Lower lobe of right lung (tissue), 2 donors: ENCODE results near the gene PAQR5. TPM values are rescaled to one million over a fixed set of nuclear protein-coding genes. Genes with fewer than 3 reads are reported as not detected.

Source experiments
- ATAC-seq, 2 donors: fragments of 200-7000 bp; cut with Tn5 transposase; one replicate each; pipeline ENCODE4 v1.9.1; 2020 to 2022; ENCODE audit warnings: mild to moderate bottlenecking in 2 of 2, moderate library complexity in 2 of 2
- DNase-seq: peaks from one replicate; pipeline ENCODE4 v3.0.0-alpha.2; 2020
- H3K27ac ChIP-seq: fragments of 200-600 bp; one replicate; pipeline ENCODE4 v1.8.0; 2022
- H3K27me3 ChIP-seq: fragments of 200-600 bp; one replicate; pipeline ENCODE4 v1.8.0; 2022; ENCODE audit warnings: low read depth
- H3K36me3 ChIP-seq: fragments of 200-600 bp; one replicate; pipeline ENCODE4 v1.8.0; 2022; ENCODE audit warnings: mild to moderate bottlenecking
- H3K4me1 ChIP-seq: fragments of 200-600 bp; one replicate; pipeline ENCODE4 v1.8.0; 2022
- H3K4me3 ChIP-seq: fragments of 200-600 bp; one replicate; pipeline ENCODE4 v1.8.0; 2022; ENCODE audit warnings: mild to moderate bottlenecking
- H3K9me3 ChIP-seq: fragments of 200-600 bp; one replicate; pipeline ENCODE4 v1.8.0; 2022
- intact Hi-C: fragments of 100-400 bp; cut with DNase I; formaldehyde crosslinking; loops from one replicate; pipeline ENCODE4 v1.11.0; 2022
- total RNA-seq: library from RNA; stranded (reverse); fragmentation: NEBNext Ultra II Directional; extraction: Animal tissue kit (Norgen Biotek cat#: 25700); gene quantifications from one replicate; pipeline ENCODE4 v1.2.1, GENCODE V29; 2021
- TF ChIP-seq, protein P1 (sequence below): fragments of 200-600 bp; IDR thresholded peaks from one replicate; pipeline ENCODE4 v1.8.0; 2022; ENCODE audit warnings: antibody characterized with exemption, mild to moderate bottlenecking
- donor health status: DM: no; HTN: yes; CAD: no; lungs with severe emphysema.

PAQR5 gene
- total RNA-seq, 1 donor from 2014 or later: 30.6 TPM

DNA sequence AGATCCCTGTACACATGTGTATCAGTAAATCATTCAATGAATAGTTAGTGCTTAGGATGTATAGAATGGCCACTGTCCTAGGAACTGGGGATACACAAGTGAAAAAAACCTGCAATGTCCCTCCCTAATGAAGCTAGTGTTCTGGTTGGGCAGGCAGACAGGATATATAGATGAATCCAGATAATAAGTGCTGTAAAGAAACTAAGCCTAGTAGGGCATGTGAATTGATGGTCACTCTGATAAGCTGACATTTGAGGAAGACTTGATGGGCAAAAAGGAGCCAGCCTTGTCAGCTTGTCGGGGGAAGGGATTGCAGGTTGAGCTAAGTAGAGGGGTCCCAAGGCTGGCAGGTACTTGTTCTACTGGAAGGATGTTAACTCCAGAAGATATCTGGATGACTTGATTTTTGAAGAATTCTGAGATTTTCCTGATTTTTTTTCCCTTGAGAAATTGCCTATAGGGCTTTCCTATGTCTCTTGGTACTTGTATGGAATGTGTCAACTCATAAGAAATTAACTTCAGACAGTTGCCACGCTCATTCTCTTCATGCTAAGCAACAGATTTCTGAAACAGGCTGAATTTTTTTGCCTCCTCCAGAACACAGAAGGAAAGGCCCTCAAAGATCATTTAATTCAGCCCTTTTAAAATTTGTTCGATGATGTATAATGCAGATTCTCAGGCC is 109.1 kb downstream of the PAQR5 start:
- no peak overlapping the region for H3K27ac ChIP-seq
- no peak overlapping the region for H3K4me3 ChIP-seq
- H3K9me3 ChIP-seq: no peaks in the 10 kb centered on the region
- ATAC-seq (no peak), DNase-seq (no peak)
- no peaks in the 10 kb centered on the region for H3K4me1 ChIP-seq
- TF ChIP-seq, protein P1, sequence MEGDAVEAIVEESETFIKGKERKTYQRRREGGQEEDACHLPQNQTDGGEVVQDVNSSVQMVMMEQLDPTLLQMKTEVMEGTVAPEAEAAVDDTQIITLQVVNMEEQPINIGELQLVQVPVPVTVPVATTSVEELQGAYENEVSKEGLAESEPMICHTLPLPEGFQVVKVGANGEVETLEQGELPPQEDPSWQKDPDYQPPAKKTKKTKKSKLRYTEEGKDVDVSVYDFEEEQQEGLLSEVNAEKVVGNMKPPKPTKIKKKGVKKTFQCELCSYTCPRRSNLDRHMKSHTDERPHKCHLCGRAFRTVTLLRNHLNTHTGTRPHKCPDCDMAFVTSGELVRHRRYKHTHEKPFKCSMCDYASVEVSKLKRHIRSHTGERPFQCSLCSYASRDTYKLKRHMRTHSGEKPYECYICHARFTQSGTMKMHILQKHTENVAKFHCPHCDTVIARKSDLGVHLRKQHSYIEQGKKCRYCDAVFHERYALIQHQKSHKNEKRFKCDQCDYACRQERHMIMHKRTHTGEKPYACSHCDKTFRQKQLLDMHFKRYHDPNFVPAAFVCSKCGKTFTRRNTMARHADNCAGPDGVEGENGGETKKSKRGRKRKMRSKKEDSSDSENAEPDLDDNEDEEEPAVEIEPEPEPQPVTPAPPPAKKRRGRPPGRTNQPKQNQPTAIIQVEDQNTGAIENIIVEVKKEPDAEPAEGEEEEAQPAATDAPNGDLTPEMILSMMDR: no peak
- intact Hi-C loops: loop anchor here (10.0 kb wide), 1 partner anchor 353 kb away; no protein-coding TSS in a partner anchor
- no peaks in the 10 kb centered on the region for H3K27me3 ChIP-seq
- H3K36me3 ChIP-seq: no peaks in the 10 kb centered on the region

DNA sequence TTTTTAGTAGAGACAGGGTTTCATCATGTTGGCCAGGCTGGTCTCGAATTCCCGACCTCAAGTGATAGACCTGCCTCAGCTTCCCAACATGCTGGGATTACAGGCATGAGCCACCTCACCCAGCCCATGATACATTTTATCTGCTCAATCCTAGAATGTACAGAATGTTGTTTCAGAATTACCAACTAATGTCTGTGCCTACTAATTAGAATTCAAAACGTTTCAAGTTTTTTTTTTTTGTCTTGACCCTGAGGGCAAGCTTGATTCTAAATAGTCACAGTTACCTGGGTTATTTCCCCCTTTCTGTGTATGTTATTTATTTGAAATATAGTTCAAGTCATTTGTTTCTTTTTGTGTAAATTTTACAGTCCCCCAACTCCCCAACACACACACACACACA is 110.1 kb downstream of the PAQR5 start:
- TF ChIP-seq, protein P1: no peak
- no peaks in the 10 kb centered on the region for H3K27me3 ChIP-seq
- DNase-seq: no peak
- intact Hi-C loops: loop anchor here (10.0 kb wide), 1 partner anchor 354 kb away; no protein-coding TSS in a partner anchor
- ATAC-seq: no peak
- H3K4me3 ChIP-seq: no peak overlapping the region
- H3K4me1 ChIP-seq: no peaks in the 10 kb centered on the region
- H3K9me3 ChIP-seq: no peaks in the 10 kb centered on the region
- H3K27ac ChIP-seq: no peak overlapping the region
- H3K36me3 ChIP-seq: no peaks in the 10 kb centered on the region

DNA sequence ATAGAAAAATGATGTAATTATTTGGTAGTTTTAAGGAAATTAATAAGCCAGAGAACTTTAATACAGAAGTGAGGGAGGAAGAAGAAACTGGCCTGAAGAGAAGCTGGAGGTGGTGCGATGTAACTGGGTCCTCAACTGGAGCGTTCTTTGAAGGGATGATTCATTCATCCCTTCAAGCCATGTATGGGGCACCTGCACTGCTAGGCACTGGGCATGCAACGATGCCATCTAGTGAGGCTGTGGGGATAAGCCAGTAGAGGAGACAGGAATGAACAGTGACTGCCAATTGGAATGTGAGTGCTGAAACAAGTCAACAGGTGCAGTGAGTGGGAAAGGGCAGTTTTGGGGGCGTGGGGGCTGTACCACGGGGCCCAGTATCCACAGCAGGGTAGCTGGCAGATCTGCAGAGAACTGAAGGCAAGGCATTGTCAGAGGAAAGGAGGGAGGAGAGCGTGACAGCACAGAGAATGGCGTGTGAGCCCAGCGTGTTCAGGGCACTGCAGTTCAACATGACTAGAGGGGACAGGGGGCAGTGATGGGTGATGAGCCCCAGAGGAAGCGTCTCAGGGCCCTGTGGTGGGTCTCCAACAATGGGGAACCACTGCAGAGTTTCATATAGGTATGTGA is 111.6 kb downstream of the PAQR5 start:
- Histone ChIP-seq H3K4me1 (peaks cover 8% of the 10 kb centered on the region), H3K9me3 (no peaks in the 10 kb centered on the region), H3K27ac (no peak overlapping the region), H3K4me3 (no peak overlapping the region), H3K27me3 (no peaks in the 10 kb centered on the region), H3K36me3 (no peaks in the 10 kb centered on the region)
- no peak for DNase-seq
- TF ChIP-seq, protein P1: no peak
- intact Hi-C loops: no loop called here
- ATAC-seq: no peak

DNA sequence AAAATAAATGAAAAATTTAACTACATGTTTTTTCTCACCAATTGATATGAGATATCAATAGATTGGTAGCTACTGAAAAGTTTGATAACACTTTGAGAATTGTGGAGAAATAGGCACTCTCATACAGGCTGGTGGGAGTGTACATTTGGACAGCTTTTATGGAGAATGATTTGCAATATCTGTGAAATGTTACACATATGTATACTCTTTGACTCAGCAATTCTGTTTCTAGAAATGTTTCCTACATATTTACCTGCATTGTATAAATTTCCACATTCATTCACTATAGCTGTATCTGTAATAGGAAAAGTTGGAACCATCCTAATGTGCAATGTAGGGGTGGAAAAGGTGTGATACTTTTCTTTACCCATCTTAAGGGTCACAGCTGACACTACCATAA is 113.6 kb downstream of the PAQR5 start:
- Histone ChIP-seq H3K36me3 (no peaks in the 10 kb centered on the region), H3K27ac (no peak overlapping the region), H3K9me3 (no peaks in the 10 kb centered on the region), H3K27me3 (no peaks in the 10 kb centered on the region), H3K4me3 (no peak overlapping the region), H3K4me1 (peaks cover 9% of the 10 kb centered on the region)
- TF ChIP-seq, protein P1: no peak
- intact Hi-C loops: no loop called here
- ATAC-seq: no peak
- DNase-seq: no peak

DNA sequence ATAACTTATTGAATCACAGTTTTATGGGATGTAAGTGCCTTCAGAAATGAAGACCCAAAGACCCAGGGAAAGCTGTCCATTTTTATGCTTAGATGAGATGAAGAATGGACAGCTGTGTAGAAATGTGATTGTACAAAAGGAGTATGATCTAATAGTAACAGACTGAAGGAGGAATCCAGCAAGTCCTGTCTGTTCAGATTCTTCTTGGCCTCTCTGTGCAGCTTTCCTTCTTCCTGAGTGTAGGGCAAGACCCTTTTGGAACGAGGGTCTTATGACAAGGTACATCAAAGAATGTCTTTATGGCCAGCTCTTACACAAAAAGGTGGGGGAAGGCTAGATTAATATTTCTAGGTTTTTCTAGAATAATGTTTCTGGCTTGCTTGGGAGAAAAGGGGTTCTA is 114.0 kb downstream of the PAQR5 start:
- DNase-seq (no peak), ATAC-seq (no peak)
- H3K27me3 ChIP-seq: no peaks in the 10 kb centered on the region
- H3K9me3 ChIP-seq: no peaks in the 10 kb centered on the region
- intact Hi-C loops: no loop called here
- H3K27ac ChIP-seq: no peak overlapping the region
- TF ChIP-seq, protein P1: no peak
- no peak overlapping the region for H3K4me3 ChIP-seq
- no peaks in the 10 kb centered on the region for H3K36me3 ChIP-seq
- peaks cover 9% of the 10 kb centered on the region for H3K4me1 ChIP-seq
